HepG2 (cell line): ENCODE data around the gene ANKRD10. TPM values are rescaled to one million over a fixed set of nuclear protein-coding genes. Genes with fewer than 3 reads are reported as not detected.

ENCODE experiments used
- ATF7-NPFF ChIP-seq: sonication (generic); formaldehyde crosslinking; IDR thresholded peaks from 2 replicates; pipeline ENCODE4 v1.8.1; 2023; ENCODE audit warnings: mild to moderate bottlenecking, low read depth, missing genetic modification reagents, moderate library complexity
- ATRX ChIP-seq: sonication (generic); formaldehyde crosslinking; IDR thresholded peaks from 2 replicates; pipeline ENCODE4 v1.4.0; 2020; ENCODE audit warnings: missing genetic modification reagents, borderline replicate concordance
- CAMTA2 ChIP-seq: sonication (generic); formaldehyde crosslinking; IDR thresholded peaks from 2 replicates; pipeline ENCODE4 v1.4.0; 2020; ENCODE audit warnings: mild to moderate bottlenecking, missing genetic modification reagents, borderline replicate concordance
- CBX1 ChIP-seq: IDR thresholded peaks from one replicate; pipeline ENCODE4 v1.6.1; 2016; ENCODE audit warnings: antibody characterized with exemption, low read depth
- DMAP1 ChIP-seq: IDR thresholded peaks from 2 replicates; pipeline ENCODE4 v1.6.1; 2016
- GATAD1 ChIP-seq: IDR thresholded peaks from 2 replicates; pipeline ENCODE4 v1.6.1; 2016; ENCODE audit warnings: missing genetic modification reagents, missing compliant biosample characterization
- GATAD2A ChIP-seq: IDR thresholded peaks from 2 replicates; pipeline ENCODE4 v1.6.1; 2016
- GPN1 ChIP-seq: sonication (generic); formaldehyde crosslinking; IDR thresholded peaks from 2 replicates; pipeline ENCODE4 v1.5.1; 2020; ENCODE audit warnings: missing genetic modification reagents, borderline replicate concordance
- GZF1 ChIP-seq: sonication (generic); formaldehyde crosslinking; IDR thresholded peaks from 2 replicates; pipeline ENCODE4 v1.5.1; 2020; ENCODE audit warnings: mild to moderate bottlenecking, missing genetic modification reagents
- ISL2 ChIP-seq: sonication (generic); formaldehyde crosslinking; IDR thresholded peaks from 2 replicates; pipeline ENCODE4 v1.5.0; 2020; ENCODE audit warnings: missing genetic modification reagents
- NR2C2 ChIP-seq: sonication (generic); formaldehyde crosslinking; IDR thresholded peaks from 2 replicates; pipeline ENCODE4 v1.4.0; 2020; ENCODE audit warnings: missing genetic modification reagents, mild to moderate bottlenecking, moderate library complexity, borderline replicate concordance
- RBAK ChIP-seq: sonication (generic); formaldehyde crosslinking; IDR thresholded peaks from 2 replicates; pipeline ENCODE4 v1.5.1; 2020; ENCODE audit warnings: mild to moderate bottlenecking, missing genetic modification reagents
- TAF15 ChIP-seq: fragments of 200-400 bp; formaldehyde crosslinking; IDR thresholded peaks from one replicate; pipeline ENCODE4 v1.6.1; 2018; ENCODE audit warnings: mild to moderate bottlenecking, low read depth, low read length; ENCODE audit not compliant: poor library complexity, severe bottlenecking
- THAP11 ChIP-seq: IDR thresholded peaks from 2 replicates; pipeline ENCODE4 v1.6.1; 2016; ENCODE audit warnings: missing biosample characterization, missing genetic modification reagents
- ZNF7 ChIP-seq: IDR thresholded peaks from 2 replicates; pipeline ENCODE4 v1.6.1; 2016; ENCODE audit warnings: missing biosample characterization, missing genetic modification reagents
- ZNF772 ChIP-seq: sonication (generic); formaldehyde crosslinking; IDR thresholded peaks from 2 replicates; pipeline ENCODE4 v1.5.0; 2020; ENCODE audit warnings: mild to moderate bottlenecking, missing genetic modification reagents
- ZNF83 ChIP-seq: sonication (generic); formaldehyde crosslinking; IDR thresholded peaks from 2 replicates; pipeline ENCODE4 v1.4.0; 2020; ENCODE audit warnings: missing genetic modification reagents, mild to moderate bottlenecking, borderline replicate concordance
- polyA plus RNA-seq, 8 experiments: library from polyadenylated mRNA; depleted of rRNA in 3 of 8; stranded (reverse) in 7 of 8; unstranded in 1 of 8; fragments of >200 nt; fragmentation: Illumina TruSeq in 4 of 8; extraction: Trizol in 4 of 8; gene quantifications; 2 replicates each; pipeline versions ENCODE4 v1.2.1 to v1.2.3, GENCODE V29; 2011 to 2016; ENCODE audit warnings: low read depth in 4 of 8, missing spikeins in 1 of 8, mixed read lengths in 1 of 8; ENCODE audit not compliant: insufficient read depth in 1 of 8
- total RNA-seq, 5 experiments: library from RNA; depleted of rRNA; stranded (reverse); fragments of >200 nt; fragmentation: Illumina TruSeq; extraction: Trizol; gene quantifications; 2 replicates each; pipeline ENCODE4 v1.2.3, GENCODE V29; 2016; ENCODE audit warnings: low read depth in 1 of 5
- TF ChIP-seq, protein P1 (sequence below), 2 experiments: IDR thresholded peaks; 2 replicates each; pipeline ENCODE4 v1.6.1; 2011 to 2012; ENCODE audit warnings: low read length in 2 of 2, borderline replicate concordance in 1 of 2, low read depth in 1 of 2, mild to moderate bottlenecking in 1 of 2, moderate library complexity in 1 of 2
- TF ChIP-seq, protein P2 (sequence below): sonication (generic); formaldehyde crosslinking; IDR thresholded peaks from 2 replicates; pipeline ENCODE4 v1.4.0; 2020; ENCODE audit warnings: missing genetic modification reagents; ENCODE audit errors: not compliant biosample characterization
- TF ChIP-seq, protein P3 (sequence below): sonication (generic); formaldehyde crosslinking; IDR thresholded peaks from 2 replicates; pipeline ENCODE4 v1.5.0; 2020; ENCODE audit warnings: mild to moderate bottlenecking, missing genetic modification reagents, moderate library complexity
- TF ChIP-seq, protein P4 (sequence below): sonication (generic); formaldehyde crosslinking; IDR thresholded peaks from 2 replicates; pipeline ENCODE4 v1.4.0; 2020; ENCODE audit warnings: missing genetic modification reagents, low read depth, mild to moderate bottlenecking, borderline replicate concordance

The ANKRD10 gene
- total and polyA plus RNA-seq, 2 of the 13 experiments (the other 11 are each of a cell fraction or from before 2014, with no cell fraction given) = 108 to 115 TPM

DNA sequence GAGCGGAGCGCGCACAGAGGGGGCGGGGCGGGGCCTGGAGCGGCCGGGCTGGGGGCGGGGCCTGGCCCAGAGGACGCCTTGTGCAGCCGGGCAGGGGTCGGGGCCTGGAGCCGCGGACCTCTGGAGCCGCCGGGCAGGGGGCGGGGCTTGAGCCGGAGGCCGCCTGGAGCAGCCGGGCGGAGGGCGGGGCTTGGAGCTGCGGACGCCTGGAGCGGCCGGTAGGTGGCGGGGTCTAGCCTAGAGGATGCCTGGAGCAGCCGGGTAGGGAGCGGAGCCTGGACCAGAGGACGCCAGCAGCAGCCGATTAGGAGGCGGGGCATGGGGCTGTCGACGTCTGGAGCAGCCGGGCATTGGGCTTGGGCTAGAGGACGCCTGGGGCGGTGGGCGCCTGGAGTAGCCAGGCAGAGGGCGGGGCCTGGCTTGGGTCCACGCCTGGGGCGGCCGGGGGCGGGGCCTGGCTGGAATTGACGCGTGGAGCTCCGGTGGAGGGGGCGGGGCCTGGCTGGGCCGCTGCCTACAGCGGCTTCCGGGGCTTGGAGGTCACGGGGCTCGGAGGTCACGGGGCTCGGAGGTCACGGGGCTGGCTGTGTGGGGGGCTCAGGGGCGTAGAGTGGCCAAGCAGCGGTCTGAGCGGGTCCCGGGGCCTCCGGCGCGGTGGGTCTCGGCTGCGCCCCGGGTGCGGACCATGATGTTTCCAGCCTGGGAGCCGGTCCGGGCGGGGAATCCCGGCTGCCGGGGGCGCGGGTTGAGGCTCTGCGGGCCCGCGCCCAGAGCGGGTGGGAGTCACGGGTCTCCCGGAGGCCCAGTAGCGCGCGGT lies at the start of gene ANKRD10 (continued):
- TF ChIP-seq, protein P1, sequence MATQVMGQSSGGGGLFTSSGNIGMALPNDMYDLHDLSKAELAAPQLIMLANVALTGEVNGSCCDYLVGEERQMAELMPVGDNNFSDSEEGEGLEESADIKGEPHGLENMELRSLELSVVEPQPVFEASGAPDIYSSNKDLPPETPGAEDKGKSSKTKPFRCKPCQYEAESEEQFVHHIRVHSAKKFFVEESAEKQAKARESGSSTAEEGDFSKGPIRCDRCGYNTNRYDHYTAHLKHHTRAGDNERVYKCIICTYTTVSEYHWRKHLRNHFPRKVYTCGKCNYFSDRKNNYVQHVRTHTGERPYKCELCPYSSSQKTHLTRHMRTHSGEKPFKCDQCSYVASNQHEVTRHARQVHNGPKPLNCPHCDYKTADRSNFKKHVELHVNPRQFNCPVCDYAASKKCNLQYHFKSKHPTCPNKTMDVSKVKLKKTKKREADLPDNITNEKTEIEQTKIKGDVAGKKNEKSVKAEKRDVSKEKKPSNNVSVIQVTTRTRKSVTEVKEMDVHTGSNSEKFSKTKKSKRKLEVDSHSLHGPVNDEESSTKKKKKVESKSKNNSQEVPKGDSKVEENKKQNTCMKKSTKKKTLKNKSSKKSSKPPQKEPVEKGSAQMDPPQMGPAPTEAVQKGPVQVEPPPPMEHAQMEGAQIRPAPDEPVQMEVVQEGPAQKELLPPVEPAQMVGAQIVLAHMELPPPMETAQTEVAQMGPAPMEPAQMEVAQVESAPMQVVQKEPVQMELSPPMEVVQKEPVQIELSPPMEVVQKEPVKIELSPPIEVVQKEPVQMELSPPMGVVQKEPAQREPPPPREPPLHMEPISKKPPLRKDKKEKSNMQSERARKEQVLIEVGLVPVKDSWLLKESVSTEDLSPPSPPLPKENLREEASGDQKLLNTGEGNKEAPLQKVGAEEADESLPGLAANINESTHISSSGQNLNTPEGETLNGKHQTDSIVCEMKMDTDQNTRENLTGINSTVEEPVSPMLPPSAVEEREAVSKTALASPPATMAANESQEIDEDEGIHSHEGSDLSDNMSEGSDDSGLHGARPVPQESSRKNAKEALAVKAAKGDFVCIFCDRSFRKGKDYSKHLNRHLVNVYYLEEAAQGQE (IDR thresholded peaks at IDR 0.05; ENCODE audit: borderline replicate concordance in 1 of 2, low read depth in 1 of 2, low read length in 2 of 2) = no peak
- TF ChIP-seq ZNF7 (CRISPR knock-in tag) (no peak), DMAP1 (CRISPR knock-in tag) (no peak), ZNF772 (CRISPR knock-in tag) (peak; percentile 46), NR2C2 (CRISPR knock-in tag) (peak; percentile 42; the same call in 1 of the 2 replicates), GZF1 (CRISPR knock-in tag) (0 out of 2 replicates have a peak, but pooled peaks have one; percentile 35), GPN1 (CRISPR knock-in tag) (no peak), GATAD2A (CRISPR knock-in tag) (no peak), CAMTA2 (CRISPR knock-in tag) (no peak), RBAK (CRISPR knock-in tag) (no peak), GATAD1 (CRISPR knock-in tag) (no peak), ISL2 (peak; percentile 7; the same call in 1 of the 2 replicates), TAF15 (no peak), ATRX (CRISPR knock-in tag) (no peak), THAP11 (CRISPR knock-in tag) (no peak; the same call in 1 of the 2 replicates), CBX1 (peak; percentile 61), ZNF83 (no peak), ATF7-NPFF (CRISPR knock-in tag) (no peak)
- TF ChIP-seq, protein P2, sequence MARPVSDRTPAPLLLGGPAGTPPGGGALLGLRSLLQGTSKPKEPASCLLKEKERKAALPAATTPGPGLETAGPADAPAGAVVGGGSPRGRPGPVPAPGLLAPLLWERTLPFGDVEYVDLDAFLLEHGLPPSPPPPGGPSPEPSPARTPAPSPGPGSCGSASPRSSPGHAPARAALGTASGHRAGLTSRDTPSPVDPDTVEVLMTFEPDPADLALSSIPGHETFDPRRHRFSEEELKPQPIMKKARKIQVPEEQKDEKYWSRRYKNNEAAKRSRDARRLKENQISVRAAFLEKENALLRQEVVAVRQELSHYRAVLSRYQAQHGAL (CRISPR knock-in tag) = no peak
- TF ChIP-seq, protein P3, sequence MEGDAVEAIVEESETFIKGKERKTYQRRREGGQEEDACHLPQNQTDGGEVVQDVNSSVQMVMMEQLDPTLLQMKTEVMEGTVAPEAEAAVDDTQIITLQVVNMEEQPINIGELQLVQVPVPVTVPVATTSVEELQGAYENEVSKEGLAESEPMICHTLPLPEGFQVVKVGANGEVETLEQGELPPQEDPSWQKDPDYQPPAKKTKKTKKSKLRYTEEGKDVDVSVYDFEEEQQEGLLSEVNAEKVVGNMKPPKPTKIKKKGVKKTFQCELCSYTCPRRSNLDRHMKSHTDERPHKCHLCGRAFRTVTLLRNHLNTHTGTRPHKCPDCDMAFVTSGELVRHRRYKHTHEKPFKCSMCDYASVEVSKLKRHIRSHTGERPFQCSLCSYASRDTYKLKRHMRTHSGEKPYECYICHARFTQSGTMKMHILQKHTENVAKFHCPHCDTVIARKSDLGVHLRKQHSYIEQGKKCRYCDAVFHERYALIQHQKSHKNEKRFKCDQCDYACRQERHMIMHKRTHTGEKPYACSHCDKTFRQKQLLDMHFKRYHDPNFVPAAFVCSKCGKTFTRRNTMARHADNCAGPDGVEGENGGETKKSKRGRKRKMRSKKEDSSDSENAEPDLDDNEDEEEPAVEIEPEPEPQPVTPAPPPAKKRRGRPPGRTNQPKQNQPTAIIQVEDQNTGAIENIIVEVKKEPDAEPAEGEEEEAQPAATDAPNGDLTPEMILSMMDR (CRISPR knock-in tag) = peak; percentile 85
- TF ChIP-seq, protein P4, sequence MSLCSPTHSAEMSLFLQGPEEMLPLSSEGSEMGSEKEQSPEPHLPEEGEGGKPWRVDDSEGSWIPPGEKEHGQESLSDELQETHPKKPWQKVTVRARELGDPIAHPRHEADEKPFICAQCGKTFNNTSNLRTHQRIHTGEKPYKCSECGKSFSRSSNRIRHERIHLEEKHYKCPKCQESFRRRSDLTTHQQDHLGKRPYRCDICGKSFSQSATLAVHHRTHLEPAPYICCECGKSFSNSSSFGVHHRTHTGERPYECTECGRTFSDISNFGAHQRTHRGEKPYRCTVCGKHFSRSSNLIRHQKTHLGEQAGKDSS = no peak; the same call in 1 of the 2 replicates
